Amniotic stem cell (primary cell): Measurements from ENCODE around the gene USHBP1.
"Not testable (repeated sequence)": the region's sequence is repeated elsewhere in the genome, so short reads cannot be mapped to it uniquely, and the experiment has no call there.

Source experiments
- DNase-seq: peaks from one replicate; lab custom pipeline; 2025; lab: John Stamatoyannopoulos, UW

Gene USHBP1

GRCh38 chr19:17264641-17264979, at the start of gene USHBP1:
TSS of gene USHBP1 (minus strand) at chr19:17264745. CDS start at chr19:17264299, 446 bp downstream.
- no peak for DNase-seq

- DNase-seq: no peak
These were observed 49.6 kb upstream of the USHBP1 start for GRCh38 chr19:17314007-17314593.

GRCh38 chr19:17312189-17313113, 47.9 kb upstream of the USHBP1 start:
- DNase-seq: no peak

GRCh38 chr19:17311455-17312188, 47.1 kb upstream of the USHBP1 start:
- peak; percentile 41 for DNase-seq

GRCh38 chr19:17309965-17310461, 45.5 kb upstream of the USHBP1 start:
- no peak for DNase-seq

- peak; percentile 100 for DNase-seq
These were observed 44.8 kb upstream of the USHBP1 start, which contains the start of gene DDA1 for GRCh38 chr19:17309198-17309964. TSS of gene DDA1 (plus strand) at chr19:17309563. CDS start at chr19:17309655, 92 bp downstream.

GRCh38 chr19:17307876-17308377, 43.4 kb upstream of the USHBP1 start:
- no peak for DNase-seq

- DNase-seq: no peak
These were observed 41.8 kb upstream of the USHBP1 start for GRCh38 chr19:17306285-17306714.

- peak; percentile 94 for DNase-seq
These were observed 41.2 kb upstream of the USHBP1 start, which contains the start of gene MRPL34 for GRCh38 chr19:17305517-17306284. TSS of gene MRPL34 (plus strand) at chr19:17305872. CDS start at chr19:17305893, 21 bp downstream.

GRCh38 chr19:17305216-17305516, 40.6 kb upstream of the USHBP1 start:
- DNase-seq: no peak

GRCh38 chr19:17304386-17305215, 40.1 kb upstream of the USHBP1 start:
- no peak for DNase-seq

- no peak for DNase-seq
These were observed 39.4 kb upstream of the USHBP1 start for GRCh38 chr19:17303940-17304267.

- peak; percentile 85 for DNase-seq
These were observed 38.8 kb upstream of the USHBP1 start, which contains the start of gene ABHD8 for GRCh38 chr19:17303167-17303939. TSS of gene ABHD8 (minus strand) at chr19:17303425. CDS start at chr19:17301616, 1,809 bp downstream.

GRCh38 chr19:17302391-17303166, 38.0 kb upstream of the USHBP1 start:
- DNase-seq: no peak

- DNase-seq: no peak
These were observed 36.6 kb upstream of the USHBP1 start for GRCh38 chr19:17300992-17301619.

- no peak for DNase-seq
These were observed 32.4 kb upstream of the USHBP1 start for GRCh38 chr19:17296976-17297375.

GRCh38 chr19:17296273-17296672, 31.7 kb upstream of the USHBP1 start:
- no peak for DNase-seq

- not testable (repeated sequence) for DNase-seq
These were observed 31.0 kb upstream of the USHBP1 start for GRCh38 chr19:17295551-17295950.
